Activated CD8-positive, alpha-beta memory T cell treated with anti-CD3 and anti-CD28 coated beads for 36 hours (primary cell): ENCODE results near the gene RARRES2. TPM values are rescaled to one million over a fixed set of nuclear protein-coding genes. Genes with fewer than 3 reads are reported as not detected.

Experiments used
- total RNA-seq, 2 experiments: library from RNA; stranded (reverse); gene quantifications; one replicate each; pipeline ENCODE4 v1.2.3, GENCODE V29; 2021

RARRES2 gene
- total RNA-seq, 2 experiments from 2014 or later = not detected

Other genes with a start within 250 kb of the RARRES2 start
- gene LRRC61, start 18.3 kb downstream of the RARRES2 start, total RNA-seq = 10 to 100 TPM; 27.3 to 27.4 TPM
- 1 to 10 TPM; 4.7 to 7.3 TPM for gene ACTR3C, start 18.1 kb downstream of the RARRES2 start, total RNA-seq
- 10 to 100 TPM; 59.5 to 60.7 TPM for gene REPIN1, start 27.2 kb upstream of the RARRES2 start, total RNA-seq
- gene ZNF775, start 37.7 kb upstream of the RARRES2 start, total RNA-seq = 1 to 10 TPM; 4.4 to 5.1 TPM
- gene GIMAP8, start 109.0 kb upstream of the RARRES2 start, total RNA-seq = 1 to 10 TPM; 6.6 to 7.5 TPM
- gene GIMAP7, start 173.2 kb upstream of the RARRES2 start, total RNA-seq = 10 to 100 TPM; 19.2 to 19.7 TPM
- gene GIMAP4, start 225.8 kb upstream of the RARRES2 start, total RNA-seq = 10 to 100 TPM; 26.3 to 30.9 TPM